GM20000 (cell line): ENCODE data around the gene AKAP3.

Experiments
- DNase-seq: peaks from one replicate; pipeline ENCODE4 v3.0.0; 2012; ENCODE audit warnings: low spot score
- TF ChIP-seq, protein P1 (sequence below): IDR thresholded peaks from 2 replicates; pipeline ENCODE4 v1.5.1; 2012; ENCODE audit warnings: mild to moderate bottlenecking, control low read depth; ENCODE audit errors: extremely low read depth, missing control alignments

AKAP3 gene

GRCh38 chr12:4628406-4628805 is 20.4 kb downstream of the AKAP3 start:
- TF ChIP-seq, protein P1, sequence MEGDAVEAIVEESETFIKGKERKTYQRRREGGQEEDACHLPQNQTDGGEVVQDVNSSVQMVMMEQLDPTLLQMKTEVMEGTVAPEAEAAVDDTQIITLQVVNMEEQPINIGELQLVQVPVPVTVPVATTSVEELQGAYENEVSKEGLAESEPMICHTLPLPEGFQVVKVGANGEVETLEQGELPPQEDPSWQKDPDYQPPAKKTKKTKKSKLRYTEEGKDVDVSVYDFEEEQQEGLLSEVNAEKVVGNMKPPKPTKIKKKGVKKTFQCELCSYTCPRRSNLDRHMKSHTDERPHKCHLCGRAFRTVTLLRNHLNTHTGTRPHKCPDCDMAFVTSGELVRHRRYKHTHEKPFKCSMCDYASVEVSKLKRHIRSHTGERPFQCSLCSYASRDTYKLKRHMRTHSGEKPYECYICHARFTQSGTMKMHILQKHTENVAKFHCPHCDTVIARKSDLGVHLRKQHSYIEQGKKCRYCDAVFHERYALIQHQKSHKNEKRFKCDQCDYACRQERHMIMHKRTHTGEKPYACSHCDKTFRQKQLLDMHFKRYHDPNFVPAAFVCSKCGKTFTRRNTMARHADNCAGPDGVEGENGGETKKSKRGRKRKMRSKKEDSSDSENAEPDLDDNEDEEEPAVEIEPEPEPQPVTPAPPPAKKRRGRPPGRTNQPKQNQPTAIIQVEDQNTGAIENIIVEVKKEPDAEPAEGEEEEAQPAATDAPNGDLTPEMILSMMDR: no peak

DNA sequence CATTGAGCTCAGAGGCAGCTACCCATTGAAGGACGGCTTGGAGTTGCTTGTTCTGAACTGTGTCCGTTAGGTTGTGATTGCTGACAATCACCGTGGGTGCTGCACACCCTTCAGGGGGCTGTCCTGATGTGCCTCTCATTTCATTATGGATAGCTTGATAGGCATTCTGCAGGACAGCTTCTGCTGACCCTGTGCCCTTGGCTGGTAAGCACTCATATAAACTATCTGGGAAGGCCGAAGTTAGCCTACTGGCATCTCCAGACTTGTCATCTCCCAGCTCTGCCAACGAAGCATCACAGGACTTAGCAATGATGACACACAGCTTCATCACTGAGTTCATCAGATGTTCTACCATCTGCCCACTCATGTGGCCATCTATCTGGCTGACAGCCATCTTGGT is 22.3 kb downstream of the AKAP3 start:
- TF ChIP-seq, protein P1: no peak
- no peak for DNase-seq

More at GRCh38 chr12:4628406-4628805, 20.4 kb downstream of the AKAP3 start:
- DNase-seq: no peak

DNA sequence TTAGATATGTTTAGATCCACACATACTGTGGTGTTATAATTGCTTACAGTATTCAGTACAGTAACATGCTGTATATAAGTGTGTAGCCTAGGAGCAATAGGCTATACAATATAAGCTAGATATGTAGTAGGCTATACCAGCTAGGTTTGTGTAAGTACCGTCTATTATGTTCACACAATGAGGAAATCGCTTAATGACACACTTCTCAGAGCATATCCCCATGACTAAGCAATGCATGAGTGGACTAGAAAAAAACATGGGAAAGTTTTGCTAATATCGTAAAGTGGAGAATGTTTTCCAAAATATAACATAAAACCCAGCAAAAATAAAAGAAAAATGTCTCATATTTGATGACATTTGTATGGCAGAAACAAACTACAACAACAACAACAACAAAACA is 27.3 kb downstream of the AKAP3 start:
- TF ChIP-seq, protein P1: no peak
- DNase-seq: no peak

GRCh38 chr12:4615667-4616066 is 33.2 kb downstream of the AKAP3 start:
- TF ChIP-seq, protein P1: no peak
- DNase-seq: no peak

GRCh38 chr12:4610481-4610880 is 38.4 kb downstream of the AKAP3 start:
- TF ChIP-seq, protein P1: no peak
- no peak for DNase-seq

DNA sequence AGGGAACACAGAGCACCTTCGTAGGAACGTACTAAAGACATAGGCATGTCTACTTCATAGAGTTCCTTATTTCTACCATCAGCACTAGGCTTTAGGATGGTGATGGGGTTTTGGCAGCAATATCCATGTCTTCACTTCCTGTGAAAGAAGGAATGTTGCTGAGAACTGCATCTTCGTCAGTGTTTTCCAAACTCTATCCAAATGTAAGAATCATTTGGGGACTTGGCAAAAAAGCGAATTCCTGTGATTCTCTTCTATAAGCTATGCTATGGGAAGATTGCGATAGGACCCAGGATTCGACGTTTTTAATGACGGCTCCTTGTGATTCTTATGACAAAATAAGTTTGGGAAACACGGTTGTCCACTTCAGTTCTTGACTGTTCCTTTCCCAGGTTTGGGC is 39.8 kb downstream of the AKAP3 start:
- no peak for DNase-seq
- TF ChIP-seq, protein P1: no peak

- no peak for DNase-seq
- TF ChIP-seq, protein P1: no peak
Measured at GRCh38 chr12:4607056-4607455, 41.8 kb downstream of the AKAP3 start.
